Right ventricle myocardium superior (tissue), 1 donor: Measurements from ENCODE around the gene PIK3C2G. TPM values are rescaled to one million over a fixed set of nuclear protein-coding genes. Genes with fewer than 3 reads are reported as not detected.
"Not testable (repeated sequence)": the region's sequence is repeated elsewhere in the genome, so short reads cannot be mapped to it uniquely, and the experiment has no call there.

Experiments used
- ATAC-seq: fragments of 200-7000 bp; cut with Tn5 transposase; one replicate; pipeline ENCODE4 v1.9.1; 2020; ENCODE audit warnings: mild to moderate bottlenecking; ENCODE audit not compliant: poor library complexity
- DNase-seq: peaks from one replicate; pipeline ENCODE4 v3.0.0-alpha.2; 2020
- intact Hi-C: fragments of 100-400 bp; cut with DNase I; formaldehyde crosslinking; loops from one replicate; pipeline ENCODE4 v1.11.2; 2022
- total RNA-seq: library from RNA; stranded (reverse); fragmentation: NEBNext Ultra II Directional; extraction: Animal tissue kit (Norgen Biotek cat#: 25700); gene quantifications from one replicate; pipeline ENCODE4 v1.2.1, GENCODE V29; 2021
- donor health status: DM: no; HTN: yes; CAD: no; lungs with severe emphysema.

Gene PIK3C2G
- total RNA-seq, 1 donor from 2014 or later = not detected

- DNase-seq (no peak), ATAC-seq (no peak)
- intact Hi-C loops = no loop called here
These were observed 383.2 kb downstream of the PIK3C2G start for GRCh38 chr12:18644564-18644963.

GRCh38 chr12:18646286-18646890, 385.1 kb downstream of the PIK3C2G start:
- no peak for ATAC-seq
- DNase-seq = no peak
- intact Hi-C loops = no loop called here

- no peak for DNase-seq
- no peak for ATAC-seq
- intact Hi-C loops = no loop called here
These were observed 390.2 kb downstream of the PIK3C2G start for GRCh38 chr12:18651525-18651924.

- DNase-seq (no peak), ATAC-seq (no peak)
- intact Hi-C loops = no loop called here
These were observed 391.3 kb downstream of the PIK3C2G start for GRCh38 chr12:18652596-18652995.

GRCh38 chr12:18653465-18653864, 392.1 kb downstream of the PIK3C2G start:
- no peak for ATAC-seq
- no peak for DNase-seq
- intact Hi-C loops = no loop called here

- intact Hi-C loops = no loop called here
- ATAC-seq = no peak
- no peak for DNase-seq
These were observed 394.0 kb downstream of the PIK3C2G start for GRCh38 chr12:18655351-18655750.

GRCh38 chr12:18658179-18658578, 396.9 kb downstream of the PIK3C2G start:
- DNase-seq (no peak), ATAC-seq (no peak)
- intact Hi-C loops = no loop called here

GRCh38 chr12:18658829-18659228, 397.5 kb downstream of the PIK3C2G start:
- ATAC-seq = no peak
- DNase-seq = no peak
- intact Hi-C loops = no loop called here

GRCh38 chr12:18676141-18676540, 414.8 kb downstream of the PIK3C2G start:
- no peak for ATAC-seq
- DNase-seq = no peak
- intact Hi-C loops = no loop called here

GRCh38 chr12:18676996-18677588, 415.8 kb downstream of the PIK3C2G start:
- intact Hi-C loops = no loop called here
- ATAC-seq = no peak
- DNase-seq = no peak

- DNase-seq = no peak
- intact Hi-C loops = no loop called here
- ATAC-seq = no peak
These were observed 420.5 kb downstream of the PIK3C2G start for GRCh38 chr12:18681818-18682217.

GRCh38 chr12:18683327-18684013, 422.2 kb downstream of the PIK3C2G start:
- ATAC-seq (no peak), DNase-seq (no peak)
- intact Hi-C loops = no loop called here

GRCh38 chr12:18684430-18684829, 423.1 kb downstream of the PIK3C2G start:
- intact Hi-C loops = no loop called here
- ATAC-seq = no peak

GRCh38 chr12:18689771-18690170, 428.5 kb downstream of the PIK3C2G start:
- no peak for ATAC-seq
- no peak for DNase-seq
- intact Hi-C loops = no loop called here

More at GRCh38 chr12:18684430-18684829, 423.1 kb downstream of the PIK3C2G start:
- DNase-seq = no peak

GRCh38 chr12:18690653-18691052, 429.3 kb downstream of the PIK3C2G start:
- intact Hi-C loops = no loop called here
- DNase-seq (no peak), ATAC-seq (peak; percentile 80)

- ATAC-seq, intact Hi-C loops, DNase-seq: not testable (repeated sequence)
These were observed 432.7 kb downstream of the PIK3C2G start for GRCh38 chr12:18693986-18694385.

GRCh38 chr12:18696971-18697602, 435.8 kb downstream of the PIK3C2G start:
- no peak for ATAC-seq
- DNase-seq = no peak
- intact Hi-C loops = no loop called here
